K562 (cell line): ENCODE results near the gene IQSEC3. TPM values are rescaled to one million over a fixed set of nuclear protein-coding genes. Genes with fewer than 3 reads are reported as not detected.
"Not testable (repeated sequence)": the region's sequence is repeated elsewhere in the genome, so short reads cannot be mapped to it uniquely, and the experiment has no call there.

Source experiments
- ATAC-seq: fragments of 200-7000 bp; cut with Tn5 transposase; 3 replicates; pipeline ENCODE4 v1.9.1; 2020; ENCODE audit warnings: moderate library complexity
- BruUV-seq: library from RNA; stranded (reverse); fragments of 400-500 nt; replicated peaks from 2 replicates; lab custom pipeline; 2021; lab: Mats Ljungman, UMichigan
- CTCF ChIA-PET: fragments of 300-600 bp; formaldehyde crosslinking; extraction: SDS; loops from one replicate; lab custom pipeline; 2021; ENCODE audit warnings: low intra/inter-chr PET ratio; lab: Yijun Ruan, JAX
- POLR2A ChIA-PET: fragments of 300-600, 350-650 bp; sonication (Branson Sonifier 250); formaldehyde crosslinking; extraction: SDS; loops from one replicate; lab custom pipeline; 2021; ENCODE audit warnings: antibody characterized with exemption, inconsistent platforms; lab: Yijun Ruan, JAX
- DNase-seq, 4 experiments: peaks; one replicate each; pipeline versions ENCODE4 v3.0.0 to v3.0.0-alpha.2; 2011 to 2018; ENCODE audit warnings: low spot score in 3 of 4, mixed read lengths in 3 of 4; ENCODE audit errors: extremely low read depth in 1 of 4
- FAIRE-seq: peaks from 2 replicates; lab custom pipeline; 2011; peaks lifted over from hg19 to GRCh38; lab: Jason Lieb, UNC
- H2AFZ ChIP-seq: 2 replicates; pipeline ENCODE4 v1.6.0; 2011; ENCODE audit warnings: low read depth, low read length, control low read depth, inconsistent platforms
- H3K27ac ChIP-seq: fragments of 200-600 bp; 3 replicates; pipeline ENCODE4 v1.8.0; 2011; ENCODE audit warnings: low read depth, mild to moderate bottlenecking, control low read depth, inconsistent platforms, low read length, moderate library complexity, mixed read lengths; ENCODE audit errors: extremely low read depth
- H3K27me3 ChIP-seq, 2 experiments: fragments of 300-600 bp in 1 of 2; 2 replicates in 1 of 2; 3 replicates in 1 of 2; pipeline versions ENCODE4 v1.6.0 to v1.8.0; 2011; ENCODE audit warnings: inconsistent platforms in 2 of 2, low read length in 2 of 2, mild to moderate bottlenecking in 1 of 2, mixed read lengths in 1 of 2, moderate library complexity in 1 of 2; ENCODE audit not compliant: control insufficient read depth in 2 of 2, insufficient read depth in 2 of 2
- H3K36me3 ChIP-seq: fragments of 300-600 bp; 3 replicates; pipeline ENCODE4 v1.8.0; 2011; ENCODE audit warnings: mild to moderate bottlenecking, low read length, inconsistent platforms; ENCODE audit not compliant: control insufficient read depth, insufficient read depth
- H3K4me1 ChIP-seq, 2 experiments: fragments of 200-600 bp in 1 of 2; replicated peaks in 1 of 2; 2 replicates in 1 of 2; 3 replicates in 1 of 2; pipeline versions ENCODE4 v1.5.1 to v1.8.0; 2011; ENCODE audit warnings: inconsistent platforms in 2 of 2, low read length in 2 of 2, mild to moderate bottlenecking in 1 of 2, mixed read lengths in 1 of 2, moderate library complexity in 1 of 2; ENCODE audit not compliant: control insufficient read depth in 2 of 2, insufficient read depth in 2 of 2
- H3K4me2 ChIP-seq: 2 replicates; pipeline ENCODE4 v1.6.1; 2011; ENCODE audit warnings: low read length, control low read depth, inconsistent platforms, mixed read lengths; ENCODE audit not compliant: insufficient read depth
- H3K4me3 ChIP-seq: fragments of 200-600 bp; sonication (generic), shearing (Covaris generic); 2 replicates; pipeline ENCODE4 v1.5.1; 2016; ENCODE audit warnings: control low read depth, inconsistent platforms
- H3K79me2 ChIP-seq: fragments of 200-600 bp; 3 replicates; pipeline ENCODE4 v1.8.0; 2011; ENCODE audit warnings: low read length, inconsistent platforms; ENCODE audit not compliant: control insufficient read depth, insufficient read depth
- H3K9ac ChIP-seq, 2 experiments: 2 replicates each; pipeline versions ENCODE4 v1.6.0 to v1.6.1; 2011; ENCODE audit warnings: low read depth in 2 of 2, low read length in 2 of 2, control low read depth in 1 of 2, inconsistent platforms in 1 of 2, mild to moderate bottlenecking in 1 of 2, mixed read lengths in 1 of 2; ENCODE audit not compliant: insufficient read depth in 1 of 2
- H3K9me1 ChIP-seq: one replicate; pipeline ENCODE4 v1.6.0; 2011; ENCODE audit warnings: inconsistent platforms, mild to moderate bottlenecking, low read length, moderate library complexity; ENCODE audit not compliant: control insufficient read depth, insufficient read depth
- H3K9me3 ChIP-seq: replicated peaks from 2 replicates; pipeline ENCODE4 v1.5.1; 2011; ENCODE audit warnings: low read depth, low read length, inconsistent platforms; ENCODE audit not compliant: control insufficient read depth, insufficient read depth
- H4K20me1 ChIP-seq: replicated peaks from 2 replicates; pipeline ENCODE4 v1.6.1; 2011; ENCODE audit warnings: low read length, inconsistent platforms, mixed read lengths; ENCODE audit not compliant: control insufficient read depth, insufficient read depth
- CCNT2 ChIP-seq: IDR thresholded peaks from 2 replicates; pipeline ENCODE4 v1.6.1; 2011; ENCODE audit warnings: borderline replicate concordance, low read depth, mild to moderate bottlenecking, moderate library complexity, mixed read lengths, low read length; ENCODE audit not compliant: insufficient read length; ENCODE audit errors: extremely low read depth
- DPF2 ChIP-seq: fragments of 450-650 bp; IDR thresholded peaks from 2 replicates; pipeline ENCODE4 v1.6.1; 2016
- KAT2B ChIP-seq: IDR thresholded peaks from one replicate; pipeline ENCODE4 v1.6.1; 2012; ENCODE audit warnings: low read depth, mild to moderate bottlenecking, control low read depth, inconsistent platforms, low read length, moderate library complexity
- MLX ChIP-seq, 2 experiments: fragments of 450-650 bp in 1 of 2; sonication (generic) in 1 of 2; formaldehyde crosslinking; conservative IDR thresholded peaks; 2 replicates each; pipeline versions ENCODE4 v1.4.0 to v1.8.1; 2020 to 2022; ENCODE audit warnings: mild to moderate bottlenecking in 1 of 2, missing genetic modification reagents in 1 of 2
- NFIC ChIP-seq: fragments of 450-650 bp; IDR thresholded peaks from 2 replicates; pipeline ENCODE4 v1.6.1; 2017; ENCODE audit warnings: mild to moderate bottlenecking, inconsistent platforms
- PTBP1 ChIP-seq: fragments of 200-400 bp; formaldehyde crosslinking; IDR thresholded peaks from 2 replicates; pipeline ENCODE4 v1.6.1; 2017; ENCODE audit warnings: low read depth, low read length
- ZNF347 ChIP-seq: fragments of 450-650 bp; formaldehyde crosslinking; IDR thresholded peaks from 2 replicates; pipeline ENCODE4 v1.4.0; 2020; ENCODE audit warnings: low read depth, mild to moderate bottlenecking, moderate library complexity
- WGBS: fragments of 100-300 bp; shearing (Covaris generic); methylation state at CpG from one replicate; pipeline ENCODE4 v1.1.6; 2016; ENCODE audit warnings: low coverage, mixed read lengths; ENCODE audit not compliant: insufficient coverage; ENCODE audit errors: missing lambda C conversion rate; 5-methylcytosine and 5-hydroxymethylcytosine counted together
- in situ Hi-C: fragments of 300-500 bp; cut with MboI; formaldehyde crosslinking; loops from 4 replicates; pipeline ENCODE4 v1.15.0; 2018; ENCODE audit warnings: inconsistent platforms, mixed read lengths
- intact Hi-C: fragments of 100-400 bp; cut with micrococcal nuclease; formaldehyde crosslinking; loops from 2 replicates; pipeline ENCODE4 v1.14.2; 2022
- polyA plus RNA-seq, 8 experiments: library from polyadenylated mRNA; depleted of rRNA in 4 of 8; stranded (reverse) in 5 of 8; unstranded in 3 of 8; fragments of >200 nt; fragmentation: Nextera tagmentation in 2 of 8; fragmentation: Illumina TruSeq in 1 of 8; extraction: Ambion mirVana in 2 of 8; extraction: Trizol in 1 of 8; gene quantifications; 2 replicates each; pipeline versions ENCODE4 v1.2.1 to v1.2.3, GENCODE V29; 2011 to 2014; ENCODE audit warnings: inconsistent platforms in 1 of 8, missing spikeins in 1 of 8
- total RNA-seq, 7 experiments: library from RNA; depleted of rRNA in 6 of 7; stranded (reverse); fragments of >200 nt in 6 of 7; fragmentation: Illumina TruSeq in 2 of 7; extraction: Trizol in 2 of 7; gene quantifications; 2 replicates each; pipeline versions ENCODE4 v1.2.1 to v1.2.3, GENCODE V29; 2011 to 2021; ENCODE audit warnings: low replicate concordance in 1 of 7
- TF ChIP-seq, protein P1 (sequence below): fragments of 450-650 bp; IDR thresholded peaks from 2 replicates; pipeline ENCODE4 v1.6.1; 2018; ENCODE audit not compliant: partially characterized antibody
- TF ChIP-seq, protein P2 (sequence below): IDR thresholded peaks from 2 replicates; pipeline ENCODE4 v1.6.1; 2016; ENCODE audit warnings: missing genetic modification characterization, missing compliant biosample characterization
- TF ChIP-seq, protein P3 (sequence below), 2 experiments: fragments of 450-650 bp in 1 of 2; sonication (generic) in 1 of 2; formaldehyde crosslinking in 1 of 2; IDR thresholded peaks in 1 of 2; conservative IDR thresholded peaks in 1 of 2; 2 replicates each; pipeline versions ENCODE4 v1.6.1 to v1.8.1; 2016 to 2023; ENCODE audit warnings: mild to moderate bottlenecking in 2 of 2, moderate library complexity in 2 of 2, inconsistent platforms in 1 of 2, missing genetic modification reagents in 1 of 2

IQSEC3 gene
- total and polyA plus RNA-seq, 9 of the 15 experiments (the other 6 are each of a cell fraction or from before 2014, with no cell fraction given): under 0.01 to 0.25 (median 0.08) TPM; not detected in 3

DNA sequence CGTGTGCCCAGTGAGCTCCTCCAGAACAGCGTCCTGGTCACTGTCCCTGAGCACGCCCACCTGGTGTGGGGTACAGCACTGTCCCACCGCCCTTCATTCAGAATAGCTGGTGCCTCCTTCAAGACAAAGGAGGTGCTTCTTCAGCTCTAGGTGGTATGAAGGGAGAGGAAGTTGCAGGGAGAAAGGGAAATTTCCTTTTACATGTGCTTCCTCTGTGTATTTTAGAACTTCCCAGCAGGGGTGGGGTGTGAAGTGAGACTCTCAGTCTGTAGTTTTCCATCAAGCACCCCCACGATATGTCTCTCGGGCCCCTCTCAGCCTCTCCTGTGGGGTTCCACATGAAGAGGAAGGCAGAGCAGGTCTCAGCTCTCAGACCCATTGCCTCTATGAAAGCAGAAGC lies 148.5 kb downstream of the IQSEC3 start (continued):
- TF ChIP-seq KAT2B (no peak), PTBP1 (no peak), ZNF347 (CRISPR knock-in tag) (no peak), DPF2 (no peak), CCNT2 (no peak), MLX (CRISPR knock-in tag; conservative IDR thresholded peaks at IDR 0.05) (no peak), NFIC (no peak)
- TF ChIP-seq, protein P1, sequence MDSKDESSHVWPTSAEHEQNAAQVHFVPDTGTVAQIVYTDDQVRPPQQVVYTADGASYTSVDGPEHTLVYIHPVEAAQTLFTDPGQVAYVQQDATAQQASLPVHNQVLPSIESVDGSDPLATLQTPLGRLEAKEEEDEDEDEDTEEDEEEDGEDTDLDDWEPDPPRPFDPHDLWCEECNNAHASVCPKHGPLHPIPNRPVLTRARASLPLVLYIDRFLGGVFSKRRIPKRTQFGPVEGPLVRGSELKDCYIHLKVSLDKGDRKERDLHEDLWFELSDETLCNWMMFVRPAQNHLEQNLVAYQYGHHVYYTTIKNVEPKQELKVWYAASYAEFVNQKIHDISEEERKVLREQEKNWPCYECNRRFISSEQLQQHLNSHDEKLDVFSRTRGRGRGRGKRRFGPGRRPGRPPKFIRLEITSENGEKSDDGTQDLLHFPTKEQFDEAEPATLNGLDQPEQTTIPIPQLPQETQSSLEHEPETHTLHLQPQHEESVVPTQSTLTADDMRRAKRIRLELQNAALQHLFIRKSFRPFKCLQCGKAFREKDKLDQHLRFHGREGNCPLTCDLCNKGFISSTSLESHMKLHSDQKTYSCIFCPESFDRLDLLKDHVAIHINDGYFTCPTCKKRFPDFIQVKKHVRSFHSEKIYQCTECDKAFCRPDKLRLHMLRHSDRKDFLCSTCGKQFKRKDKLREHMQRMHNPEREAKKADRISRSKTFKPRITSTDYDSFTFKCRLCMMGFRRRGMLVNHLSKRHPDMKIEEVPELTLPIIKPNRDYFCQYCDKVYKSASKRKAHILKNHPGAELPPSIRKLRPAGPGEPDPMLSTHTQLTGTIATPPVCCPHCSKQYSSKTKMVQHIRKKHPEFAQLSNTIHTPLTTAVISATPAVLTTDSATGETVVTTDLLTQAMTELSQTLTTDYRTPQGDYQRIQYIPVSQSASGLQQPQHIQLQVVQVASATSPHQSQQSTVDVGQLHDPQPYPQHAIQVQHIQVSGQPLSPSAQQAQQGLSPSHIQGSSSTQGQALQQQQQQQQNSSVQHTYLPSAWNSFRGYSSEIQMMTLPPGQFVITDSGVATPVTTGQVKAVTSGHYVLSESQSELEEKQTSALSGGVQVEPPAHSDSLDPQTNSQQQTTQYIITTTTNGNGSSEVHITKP: no peak
- TF ChIP-seq, protein P2, sequence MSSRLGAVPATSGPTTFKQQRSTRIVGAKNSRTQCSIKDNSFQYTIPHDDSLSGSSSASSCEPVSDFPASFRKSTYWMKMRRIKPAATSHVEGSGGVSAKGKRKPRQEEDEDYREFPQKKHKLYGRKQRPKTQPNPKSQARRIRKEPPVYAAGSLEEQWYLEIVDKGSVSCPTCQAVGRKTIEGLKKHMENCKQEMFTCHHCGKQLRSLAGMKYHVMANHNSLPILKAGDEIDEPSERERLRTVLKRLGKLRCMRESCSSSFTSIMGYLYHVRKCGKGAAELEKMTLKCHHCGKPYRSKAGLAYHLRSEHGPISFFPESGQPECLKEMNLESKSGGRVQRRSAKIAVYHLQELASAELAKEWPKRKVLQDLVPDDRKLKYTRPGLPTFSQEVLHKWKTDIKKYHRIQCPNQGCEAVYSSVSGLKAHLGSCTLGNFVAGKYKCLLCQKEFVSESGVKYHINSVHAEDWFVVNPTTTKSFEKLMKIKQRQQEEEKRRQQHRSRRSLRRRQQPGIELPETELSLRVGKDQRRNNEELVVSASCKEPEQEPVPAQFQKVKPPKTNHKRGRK: no peak
- TF ChIP-seq, protein P3, sequence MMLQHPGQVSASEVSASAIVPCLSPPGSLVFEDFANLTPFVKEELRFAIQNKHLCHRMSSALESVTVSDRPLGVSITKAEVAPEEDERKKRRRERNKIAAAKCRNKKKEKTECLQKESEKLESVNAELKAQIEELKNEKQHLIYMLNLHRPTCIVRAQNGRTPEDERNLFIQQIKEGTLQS (IDR thresholded peaks at IDR 0.05): no peak
- TF ChIP-seq, protein P3 (CRISPR knock-in tag; conservative IDR thresholded peaks at IDR 0.05): no peak

- POLR2A ChIA-PET, FAIRE-seq, H3K9me1 ChIP-seq: not testable (repeated sequence)
Observed at GRCh38 chr12:217029-217428, 150.5 kb downstream of the IQSEC3 start.

More at GRCh38 chr12:217029-217428, 150.5 kb downstream of the IQSEC3 start:
- H3K4me2 ChIP-seq, H3K4me1 ChIP-seq, in situ Hi-C loops, H3K9ac ChIP-seq, CTCF ChIA-PET, intact Hi-C loops, H4K20me1 ChIP-seq, DNase-seq, BruUV-seq, H3K79me2 ChIP-seq, H3K4me3 ChIP-seq, H3K9me3 ChIP-seq, H3K36me3 ChIP-seq, H3K27ac ChIP-seq, ATAC-seq, H2AFZ ChIP-seq: not testable (repeated sequence)
- peaks cover 6 to 61% of the 10 kb centered on the region in 2 experiments for H3K27me3 ChIP-seq
- 3% methylated on average over 6 of the region's 6 CpGs for WGBS
